Testis (tissue), 5 donors: ENCODE measurements around the gene DOC2A. TPM values are rescaled to one million over a fixed set of nuclear protein-coding genes. Genes with fewer than 3 reads are reported as not detected.
A peak's percentile ranks its signal among the peaks of the same experiment; 100 is the strongest.

Experiments
- DNase-seq: peaks from one replicate; pipeline ENCODE4 v3.0.0-alpha.2; 2019
- H3K27ac ChIP-seq, 2 donors: fragments of 200-600 bp; sonication (generic); one replicate each; pipeline ENCODE4 v1.5.1; 2019
- H3K27me3 ChIP-seq: fragments of 200-600 bp; sonication (generic); one replicate; pipeline ENCODE4 v1.5.1; 2019
- H3K36me3 ChIP-seq: fragments of 200-600 bp; sonication (generic); one replicate; pipeline ENCODE4 v1.5.1; 2017; ENCODE audit warnings: low read depth; ENCODE audit errors: missing control alignments
- H3K4me1 ChIP-seq: fragments of 200-600 bp; sonication (generic); one replicate; pipeline ENCODE4 v1.5.1; 2019
- H3K4me3 ChIP-seq, 2 donors: fragments of 200-600 bp; sonication (generic); one replicate each; pipeline ENCODE4 v1.5.1; 2017 to 2019
- H3K9me3 ChIP-seq: fragments of 200-600 bp; sonication (generic); one replicate; pipeline ENCODE4 v1.5.1; 2017
- CTCF ChIP-seq, 3 experiments: fragments of 450-650 bp in 2 of 3; fragments of 200-600 bp in 1 of 3; sonication (generic) in 1 of 3; IDR thresholded peaks; one replicate each; pipeline ENCODE4 v1.5.1; 2016 to 2019; ENCODE audit warnings: antibody characterized with exemption in 3 of 3, mild to moderate bottlenecking in 2 of 3, moderate library complexity in 1 of 3
- POLR2A ChIP-seq: fragments of 450-650 bp; IDR thresholded peaks from one replicate; pipeline ENCODE4 v1.6.1; 2017; ENCODE audit warnings: antibody characterized with exemption, mild to moderate bottlenecking, moderate library complexity
- WGBS, 2 donors: methylation state at CpG; one replicate each; pipeline ENCODE4 v1.1.5; 2018; 5-methylcytosine and 5-hydroxymethylcytosine counted together
- intact Hi-C: fragments of 100-400 bp; cut with DNase I; formaldehyde crosslinking; loops from one replicate; pipeline ENCODE4 v1.15.1; 2023; ENCODE audit warnings: low total_unique reads
- long read RNA-seq, 2 donors: transcript quantifications; one replicate each; lab custom pipeline, GENCODE V29; 2026
- polyA plus RNA-seq: library from polyadenylated mRNA; stranded (reverse); fragments of 350-450 nt; fragmentation: Illumina TruSeq; extraction: RNeasy Lipid Tissue Mini Kit (QIAGEN cat#74804); gene quantifications from one replicate; pipeline ENCODE4 v1.2.3, GENCODE V29; 2014; ENCODE audit warnings: low read depth, low replicate concordance; ENCODE audit not compliant: insufficient read depth
- total RNA-seq, 2 donors: library from RNA; depleted of rRNA; stranded (reverse); fragments of >200 nt; gene quantifications; one replicate each; pipeline ENCODE4 v1.2.3, GENCODE V29; 2016

Gene DOC2A
- total RNA-seq (10 to 100 TPM; 28.3 to 45.3 TPM), polyA plus RNA-seq (75.1 TPM)
- long read RNA-seq, donor 1, partial matches to known transcripts = 0 of 3 reads
- long read RNA-seq, donor 1, other reads (novel, unspliced or antisense) = 0 of 3 reads
- long read RNA-seq, donor 2 = 0 reads

- peaks cover 8% of the 10 kb centered on the region for H3K4me1 ChIP-seq
- WGBS, 2 donors = 0 to 2% methylated on average over 21 to 57 of the region's 99 CpGs
- TF ChIP-seq CTCF (IDR thresholded peaks at IDR 0.05) (no peak), POLR2A (no peak)
Measured at GRCh38 chr16:30010844-30011713, at the start of gene DOC2A. Gene DOC2A, minus strand, starts transcription at chr16:30011027. Its CDS starts 805 bp downstream, at chr16:30010222.

GRCh38 chr16:30060346-30060745, 49.5 kb upstream of the DOC2A start:
- WGBS, 2 donors = 79 to 81% methylated on average over 4 of the region's 4 CpGs
- intact Hi-C loops = no loop called here
- TF ChIP-seq CTCF (IDR thresholded peaks at IDR 0.05) = no peak
- no peak for TF ChIP-seq POLR2A
- Histone ChIP-seq H3K4me1 (peaks cover 9% of the 10 kb centered on the region), H3K36me3 (no peaks in the 10 kb centered on the region), H3K27me3 (no peaks in the 10 kb centered on the region), H3K9me3 (no peaks in the 10 kb centered on the region), H3K27ac (no peak overlapping the region), H3K4me3 (no peak overlapping the region)
- no peak for DNase-seq

More at GRCh38 chr16:30010844-30011713, at the start of gene DOC2A:
- intact Hi-C loops = no loop called here
- no peak within 1 kb of the TSS for H3K27ac ChIP-seq
- no peak for DNase-seq
- H3K4me3 ChIP-seq = peak within 1 kb of the TSS in 1 of 2 donors; percentile 44
- no peaks in the 10 kb centered on the region for H3K27me3 ChIP-seq
- H3K9me3 ChIP-seq = no peaks in the 10 kb centered on the region
- no peaks in the 10 kb centered on the region for H3K36me3 ChIP-seq

GRCh38 chr16:30054959-30055553, 44.2 kb upstream of the DOC2A start:
- TF ChIP-seq CTCF (IDR thresholded peaks at IDR 0.05) = peak in 1 of 3 experiments; percentile 6
- TF ChIP-seq POLR2A = no peak
- Histone ChIP-seq H3K27me3 (no peaks in the 10 kb centered on the region), H3K4me3 (no peak overlapping the region), H3K36me3 (no peaks in the 10 kb centered on the region), H3K4me1 (peaks cover 7% of the 10 kb centered on the region), H3K9me3 (no peaks in the 10 kb centered on the region), H3K27ac (no peak overlapping the region)
- WGBS, 2 donors = 55 to 63% methylated on average over 6 to 10 of the region's 10 CpGs
- intact Hi-C loops = no loop called here
- DNase-seq = peak; percentile 54

GRCh38 chr16:30054451-30054850, 43.6 kb upstream of the DOC2A start:
- Histone ChIP-seq H3K27me3 (no peaks in the 10 kb centered on the region), H3K9me3 (no peaks in the 10 kb centered on the region), H3K4me1 (peaks cover 7% of the 10 kb centered on the region), H3K4me3 (no peak overlapping the region), H3K36me3 (no peaks in the 10 kb centered on the region), H3K27ac (no peak overlapping the region)
- TF ChIP-seq CTCF (IDR thresholded peaks at IDR 0.05) (no peak), POLR2A (no peak)
- DNase-seq = no peak
- intact Hi-C loops = no loop called here
- WGBS, 2 donors = 84 to 86% methylated on average over 8 of the region's 8 CpGs
